GM13976 (cell line): ENCODE results near the gene HDAC9.

Experiments
- DNase-seq: peaks from one replicate; pipeline ENCODE4 v3.0.0; 2012; ENCODE audit warnings: low spot score
- in situ Hi-C: fragments of 300-500 bp; cut with MboI; formaldehyde crosslinking; loops from one replicate; pipeline ENCODE4 v1.12.0; 2022; ENCODE audit warnings: low sequenced_read_pairs, mixed read lengths, inconsistent platforms; ENCODE audit not compliant: unreplicated experiment
- TF ChIP-seq, protein P1 (sequence below): IDR thresholded peaks from 2 replicates; pipeline ENCODE4 v1.5.1; 2012; ENCODE audit warnings: borderline replicate concordance, mild to moderate bottlenecking; ENCODE audit not compliant: insufficient read depth; ENCODE audit errors: extremely low read depth, missing control alignments, control extremely low read depth

HDAC9 gene

DNA sequence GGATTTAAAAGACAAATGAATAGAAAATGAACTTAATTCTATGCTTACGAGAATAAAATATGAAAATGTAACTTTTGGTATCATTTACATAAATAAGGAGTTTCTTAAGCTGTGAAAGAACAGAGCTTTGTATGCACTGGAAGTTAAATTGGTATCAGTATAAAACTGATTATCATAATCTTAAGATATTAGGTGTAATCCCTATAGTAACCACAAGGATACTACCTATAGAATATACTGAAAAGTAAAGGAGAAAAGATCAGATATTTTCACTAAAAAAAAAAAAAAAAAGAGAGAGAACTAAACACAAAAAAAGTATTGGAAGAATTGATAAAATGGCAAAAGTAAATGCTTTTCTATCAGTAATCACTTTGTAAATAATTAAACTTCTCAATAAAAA, 521.8 kb downstream of the HDAC9 start:
- TF ChIP-seq, protein P1, sequence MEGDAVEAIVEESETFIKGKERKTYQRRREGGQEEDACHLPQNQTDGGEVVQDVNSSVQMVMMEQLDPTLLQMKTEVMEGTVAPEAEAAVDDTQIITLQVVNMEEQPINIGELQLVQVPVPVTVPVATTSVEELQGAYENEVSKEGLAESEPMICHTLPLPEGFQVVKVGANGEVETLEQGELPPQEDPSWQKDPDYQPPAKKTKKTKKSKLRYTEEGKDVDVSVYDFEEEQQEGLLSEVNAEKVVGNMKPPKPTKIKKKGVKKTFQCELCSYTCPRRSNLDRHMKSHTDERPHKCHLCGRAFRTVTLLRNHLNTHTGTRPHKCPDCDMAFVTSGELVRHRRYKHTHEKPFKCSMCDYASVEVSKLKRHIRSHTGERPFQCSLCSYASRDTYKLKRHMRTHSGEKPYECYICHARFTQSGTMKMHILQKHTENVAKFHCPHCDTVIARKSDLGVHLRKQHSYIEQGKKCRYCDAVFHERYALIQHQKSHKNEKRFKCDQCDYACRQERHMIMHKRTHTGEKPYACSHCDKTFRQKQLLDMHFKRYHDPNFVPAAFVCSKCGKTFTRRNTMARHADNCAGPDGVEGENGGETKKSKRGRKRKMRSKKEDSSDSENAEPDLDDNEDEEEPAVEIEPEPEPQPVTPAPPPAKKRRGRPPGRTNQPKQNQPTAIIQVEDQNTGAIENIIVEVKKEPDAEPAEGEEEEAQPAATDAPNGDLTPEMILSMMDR = no peak
- in situ Hi-C loops = no loop called here
- DNase-seq = no peak

DNA sequence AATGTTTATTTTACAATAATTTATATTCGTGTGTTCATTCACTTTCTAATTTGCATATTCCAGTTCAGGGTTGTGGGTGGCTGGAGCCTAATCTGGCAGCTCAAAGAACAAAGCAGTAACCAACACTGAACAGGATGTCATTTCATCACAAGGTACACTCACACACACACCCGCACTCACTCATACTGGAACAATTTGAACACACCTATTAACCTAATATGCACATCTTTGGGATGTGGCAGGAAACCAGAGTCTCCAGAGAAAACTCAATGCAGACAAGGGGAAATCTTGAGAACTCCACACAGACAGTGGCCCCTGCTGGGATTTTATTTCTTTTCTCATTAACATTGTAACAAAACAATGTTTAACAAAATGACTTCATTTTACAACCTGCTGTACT, 524.5 kb downstream of the HDAC9 start:
- in situ Hi-C loops = no loop called here
- DNase-seq = no peak
- TF ChIP-seq, protein P1 = no peak

DNA sequence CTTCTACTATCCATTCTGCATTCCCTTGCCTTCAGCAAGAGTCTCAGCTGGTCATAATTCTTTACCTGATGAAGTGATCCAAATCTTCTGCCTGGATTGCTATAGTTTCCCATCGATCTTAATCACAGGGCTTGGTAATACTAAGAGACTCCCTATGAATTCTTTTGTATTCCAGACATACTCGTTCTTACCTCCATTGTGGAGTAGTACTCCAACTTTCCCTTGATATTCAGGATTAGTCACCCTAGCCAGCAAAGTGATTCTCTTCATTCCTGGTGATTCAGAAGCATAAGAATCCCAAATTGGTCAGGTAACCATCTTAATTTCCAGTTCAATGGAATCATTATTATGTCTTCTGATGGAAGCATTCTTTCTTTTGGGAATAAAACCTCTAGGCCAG, 525.2 kb downstream of the HDAC9 start:
- in situ Hi-C loops = no loop called here
- TF ChIP-seq, protein P1 = no peak
- no peak for DNase-seq

DNA sequence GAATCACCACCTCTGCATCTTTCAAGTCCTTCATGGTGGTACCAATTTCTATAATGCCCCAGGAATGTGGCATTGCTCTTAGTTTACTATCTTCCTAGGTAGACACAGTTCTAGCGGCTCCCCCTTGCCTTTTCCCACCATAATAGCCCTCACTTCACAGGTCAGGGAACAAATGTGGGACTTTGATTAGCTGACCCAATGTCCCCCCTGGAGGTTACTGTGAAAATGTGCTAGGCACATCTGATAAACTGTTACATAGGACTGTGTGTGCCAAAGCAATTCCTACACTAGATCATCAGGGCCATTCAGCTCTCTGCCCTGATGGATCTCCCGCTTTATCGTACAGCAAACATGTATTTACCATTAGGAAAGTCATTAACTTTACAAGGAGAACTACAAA, 527.9 kb downstream of the HDAC9 start:
- TF ChIP-seq, protein P1 = no peak
- no peak for DNase-seq
- in situ Hi-C loops = no loop called here

DNA sequence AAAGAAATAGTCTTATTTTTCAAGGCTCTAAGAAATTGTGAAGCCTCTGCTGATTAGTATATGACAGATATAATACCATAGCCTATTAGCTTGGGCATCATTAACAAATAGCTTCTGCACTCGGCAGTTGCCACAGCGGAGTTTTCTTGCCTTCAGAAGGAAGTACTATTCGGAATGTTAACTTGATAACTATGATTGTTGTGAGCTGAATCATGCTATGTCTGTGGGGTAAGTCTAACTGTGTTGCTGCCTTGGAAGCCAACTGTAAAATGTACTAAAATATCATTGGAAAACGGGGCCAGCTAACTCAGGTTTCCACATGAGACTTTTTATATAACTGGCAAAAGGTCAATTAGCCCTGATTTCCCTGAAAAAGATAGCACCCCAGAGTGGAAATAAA, 528.7 kb downstream of the HDAC9 start:
- in situ Hi-C loops = no loop called here
- TF ChIP-seq, protein P1 = no peak
- no peak for DNase-seq

DNA sequence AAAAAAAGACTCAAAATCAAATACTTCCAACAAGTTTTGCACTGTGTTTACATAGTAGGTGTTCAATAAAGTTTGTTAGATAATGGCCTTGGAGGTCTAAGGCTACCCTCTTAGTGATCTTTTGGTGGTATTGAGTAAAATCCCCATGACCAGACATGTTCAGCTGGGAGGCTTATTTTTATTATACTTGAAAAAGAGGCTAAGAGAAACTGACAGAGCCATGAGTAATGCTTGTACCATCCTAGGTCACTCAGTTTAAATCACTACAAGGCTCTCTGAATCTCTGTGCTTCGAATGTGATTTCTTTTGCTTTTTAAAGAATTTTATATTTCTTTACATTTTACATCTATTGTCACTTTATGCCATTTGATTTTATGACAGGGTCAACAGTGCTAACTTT, 531.3 kb downstream of the HDAC9 start:
- DNase-seq = no peak

More for the DNA sequence above, 531.3 kb downstream of the HDAC9 start:
- TF ChIP-seq, protein P1 = no peak
- in situ Hi-C loops = no loop called here
